Nephron progenitor cell (in vitro differentiated cells): ENCODE results near the gene KCNJ12.

ENCODE experiments used
- DNase-seq: peaks from one replicate; pipeline ENCODE4 v3.0.0; 2021
- H3K27ac Mint-ChIP-seq: 2 replicates; pipeline ENCODE4 v1.8.0; 2021; ENCODE audit warnings: mild to moderate bottlenecking, moderate library complexity, mixed read lengths
- H3K27me3 Mint-ChIP-seq: 2 replicates; pipeline ENCODE4 v1.8.0; 2021; ENCODE audit warnings: mild to moderate bottlenecking, low read depth, mixed read lengths; ENCODE audit not compliant: poor library complexity
- H3K36me3 Mint-ChIP-seq: 2 replicates; pipeline ENCODE4 v1.8.0; 2021; ENCODE audit warnings: low read depth, mixed read lengths
- H3K4me1 Mint-ChIP-seq: 2 replicates; pipeline ENCODE4 v1.8.0; 2021; ENCODE audit warnings: mixed read lengths
- H3K4me3 Mint-ChIP-seq: 2 replicates; pipeline ENCODE4 v1.8.0; 2021; ENCODE audit warnings: mild to moderate bottlenecking, moderate library complexity, mixed read lengths
- H3K9me3 Mint-ChIP-seq: 2 replicates; pipeline ENCODE4 v1.8.0; 2021; ENCODE audit warnings: mild to moderate bottlenecking, moderate library complexity, mixed read lengths
- TF ChIP-seq, protein P1 (sequence below): fragments of 200-600 bp; sonication (generic); IDR thresholded peaks from 2 replicates; pipeline ENCODE4 v1.5.0; 2021; ENCODE audit warnings: antibody characterized with exemption

KCNJ12 gene

GRCh38 chr17:21380659-21381058, 4.5 kb downstream of the KCNJ12 start:
- H3K4me3 Mint-ChIP-seq = no peak overlapping the region
- no peak overlapping the region for H3K27ac Mint-ChIP-seq
- H3K27me3 Mint-ChIP-seq = peaks cover 59% of the 10 kb centered on the region

DNA sequence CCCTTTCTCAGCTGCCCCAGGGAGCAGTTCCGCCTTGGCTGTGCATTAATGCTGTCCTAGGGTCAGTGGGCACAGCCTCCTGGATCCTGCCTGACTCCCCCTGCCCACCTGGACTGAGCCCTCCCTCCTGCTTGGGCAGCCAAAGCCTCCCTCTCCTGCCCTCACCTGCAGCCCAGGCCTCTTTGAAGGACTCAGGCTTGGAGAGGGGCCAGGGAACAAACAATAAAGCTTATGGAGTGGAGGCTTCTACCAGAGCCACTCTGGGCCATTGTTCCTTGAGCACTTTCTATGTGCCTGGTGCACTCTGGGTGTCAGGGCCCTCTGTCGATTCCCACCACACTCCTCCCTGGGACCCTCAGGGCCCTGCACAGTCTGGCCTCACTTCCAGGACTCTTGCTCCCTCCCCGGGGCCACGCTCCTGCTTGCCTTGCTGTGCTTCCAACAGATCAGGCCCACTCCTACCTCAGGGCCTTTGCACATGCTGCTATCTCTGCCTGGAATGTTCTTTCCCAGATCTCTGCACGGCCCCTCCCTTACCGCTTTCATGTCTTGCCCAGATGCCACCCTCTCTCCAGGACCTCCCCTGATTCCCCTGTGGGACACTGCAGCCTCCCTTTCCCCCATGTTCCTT, 5.0 kb downstream of the KCNJ12 start:
- H3K27ac Mint-ChIP-seq = no peak overlapping the region
- peaks cover 57% of the 10 kb centered on the region for H3K27me3 Mint-ChIP-seq
- H3K9me3 Mint-ChIP-seq = no peaks in the 10 kb centered on the region
- peaks cover 12% of the 10 kb centered on the region for H3K4me1 Mint-ChIP-seq
- H3K36me3 Mint-ChIP-seq = no peaks in the 10 kb centered on the region
- H3K4me3 Mint-ChIP-seq = no peak overlapping the region
- TF ChIP-seq, protein P1, sequence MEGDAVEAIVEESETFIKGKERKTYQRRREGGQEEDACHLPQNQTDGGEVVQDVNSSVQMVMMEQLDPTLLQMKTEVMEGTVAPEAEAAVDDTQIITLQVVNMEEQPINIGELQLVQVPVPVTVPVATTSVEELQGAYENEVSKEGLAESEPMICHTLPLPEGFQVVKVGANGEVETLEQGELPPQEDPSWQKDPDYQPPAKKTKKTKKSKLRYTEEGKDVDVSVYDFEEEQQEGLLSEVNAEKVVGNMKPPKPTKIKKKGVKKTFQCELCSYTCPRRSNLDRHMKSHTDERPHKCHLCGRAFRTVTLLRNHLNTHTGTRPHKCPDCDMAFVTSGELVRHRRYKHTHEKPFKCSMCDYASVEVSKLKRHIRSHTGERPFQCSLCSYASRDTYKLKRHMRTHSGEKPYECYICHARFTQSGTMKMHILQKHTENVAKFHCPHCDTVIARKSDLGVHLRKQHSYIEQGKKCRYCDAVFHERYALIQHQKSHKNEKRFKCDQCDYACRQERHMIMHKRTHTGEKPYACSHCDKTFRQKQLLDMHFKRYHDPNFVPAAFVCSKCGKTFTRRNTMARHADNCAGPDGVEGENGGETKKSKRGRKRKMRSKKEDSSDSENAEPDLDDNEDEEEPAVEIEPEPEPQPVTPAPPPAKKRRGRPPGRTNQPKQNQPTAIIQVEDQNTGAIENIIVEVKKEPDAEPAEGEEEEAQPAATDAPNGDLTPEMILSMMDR = no peak
- no peak for DNase-seq

More at GRCh38 chr17:21380659-21381058, 4.5 kb downstream of the KCNJ12 start:
- no peaks in the 10 kb centered on the region for H3K36me3 Mint-ChIP-seq
- no peaks in the 10 kb centered on the region for H3K9me3 Mint-ChIP-seq
- TF ChIP-seq, protein P1 = no peak
- peaks cover 15% of the 10 kb centered on the region for H3K4me1 Mint-ChIP-seq
- no peak for DNase-seq

DNA sequence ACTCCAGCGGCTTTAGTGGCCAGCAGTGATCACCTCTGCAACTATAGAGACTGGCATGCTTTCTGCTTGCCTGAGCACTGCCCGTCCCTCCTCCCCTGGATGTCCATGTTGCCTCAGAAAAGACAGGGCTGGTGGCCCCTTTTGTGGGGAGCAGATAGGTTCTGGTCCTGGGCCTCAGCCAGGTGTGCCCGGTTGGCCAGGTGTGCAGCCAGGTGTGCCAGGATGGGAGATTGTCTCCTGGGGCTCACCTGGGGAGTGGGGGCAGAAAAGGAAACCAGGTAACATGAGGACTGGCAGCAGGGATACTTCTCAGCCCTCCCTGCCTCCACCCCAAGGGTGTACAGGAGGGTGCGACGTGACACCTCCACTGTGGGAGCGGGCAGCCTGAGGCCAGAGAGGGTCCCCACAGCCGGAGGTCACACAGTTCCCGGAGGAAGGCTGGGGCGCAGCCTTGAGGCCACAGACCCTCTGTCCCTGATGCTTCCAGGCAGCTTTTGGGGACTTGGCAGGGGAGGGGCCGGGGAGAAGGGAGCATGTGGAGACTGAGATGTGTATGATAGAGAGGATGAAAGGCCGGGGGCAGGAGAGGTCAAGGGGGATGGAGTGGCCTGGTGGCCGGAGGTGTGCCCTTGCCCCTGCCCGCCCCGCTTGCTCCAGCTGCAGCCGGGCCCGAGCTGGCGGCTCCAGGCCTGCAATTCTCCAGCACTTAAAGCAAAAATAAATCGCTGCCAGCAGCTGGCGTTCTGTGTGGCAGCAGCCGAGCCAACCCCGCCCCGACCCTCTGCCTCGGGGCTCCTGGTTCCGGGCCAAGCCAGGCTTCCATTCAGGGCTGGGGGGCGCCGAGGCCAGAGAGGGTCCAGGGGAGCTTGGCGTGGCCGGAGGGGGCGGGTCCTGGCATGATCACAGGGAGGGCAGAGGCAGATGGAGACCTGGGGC, 6.7 kb downstream of the KCNJ12 start:
- TF ChIP-seq, protein P1 = no peak
- no peak overlapping the region for H3K27ac Mint-ChIP-seq
- H3K27me3 Mint-ChIP-seq = peaks cover 57% of the 10 kb centered on the region
- no peaks in the 10 kb centered on the region for H3K9me3 Mint-ChIP-seq
- no peak for DNase-seq
- no peak overlapping the region for H3K4me3 Mint-ChIP-seq
- peaks cover 12% of the 10 kb centered on the region for H3K4me1 Mint-ChIP-seq
- no peaks in the 10 kb centered on the region for H3K36me3 Mint-ChIP-seq

DNA sequence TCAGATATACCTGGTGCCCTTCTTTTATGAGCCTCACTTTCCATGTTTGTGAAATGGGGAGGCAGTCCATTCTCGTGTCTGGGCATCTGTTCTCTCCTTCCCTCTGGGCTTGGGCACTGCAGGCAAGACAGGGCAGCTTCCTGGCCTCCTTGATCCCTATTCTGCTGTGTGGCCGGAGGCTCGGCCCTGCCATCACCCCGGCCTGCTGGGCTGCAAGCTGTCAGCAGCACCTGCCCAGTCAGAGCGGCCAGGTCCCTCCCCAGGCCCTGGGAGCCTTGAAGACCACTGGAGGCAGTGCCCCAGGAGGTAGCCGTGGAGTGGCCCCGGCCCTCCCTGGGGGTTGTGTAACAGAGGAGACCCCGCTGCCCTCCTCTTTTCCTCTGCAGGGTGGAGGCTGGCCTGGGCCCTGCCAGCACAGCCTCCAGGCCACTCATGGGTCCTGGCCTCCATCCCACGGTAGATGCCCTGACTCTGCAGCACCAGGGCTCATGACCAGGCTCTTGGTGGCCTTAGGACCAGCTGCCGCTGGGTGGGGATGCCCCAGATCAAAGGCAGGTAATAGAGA, 9.2 kb downstream of the KCNJ12 start:
- TF ChIP-seq, protein P1 = no peak
- no peak for DNase-seq
- peaks cover 40% of the 10 kb centered on the region for H3K27me3 Mint-ChIP-seq
- H3K27ac Mint-ChIP-seq = no peak overlapping the region
- H3K4me1 Mint-ChIP-seq = peaks cover 19% of the 10 kb centered on the region
- H3K36me3 Mint-ChIP-seq = no peaks in the 10 kb centered on the region
- H3K9me3 Mint-ChIP-seq = no peaks in the 10 kb centered on the region
- no peak overlapping the region for H3K4me3 Mint-ChIP-seq

DNA sequence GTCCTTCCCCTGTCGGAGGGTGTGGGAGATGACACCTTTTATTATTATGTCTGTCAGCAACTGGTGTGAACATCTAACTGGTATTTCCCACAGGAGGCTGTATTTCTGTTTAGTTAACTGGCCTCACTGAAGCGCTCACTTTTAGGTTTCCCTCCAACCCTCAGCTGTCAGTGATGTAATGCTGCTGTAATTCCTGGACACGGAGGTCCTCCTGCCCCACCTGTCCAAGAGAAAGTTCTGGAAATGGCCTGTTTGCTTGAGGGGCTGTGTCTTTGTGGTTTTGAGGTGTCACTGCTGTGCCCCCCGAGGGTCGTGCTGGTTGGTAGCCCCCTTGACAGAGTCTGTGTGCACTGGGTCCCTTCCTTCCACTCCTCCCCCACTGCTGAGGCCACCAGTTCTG, 11.5 kb downstream of the KCNJ12 start:
- Mint-ChIP-seq H3K4me1 (peaks cover 34% of the 10 kb centered on the region), H3K27ac (no peak overlapping the region), H3K36me3 (no peaks in the 10 kb centered on the region), H3K4me3 (no peak overlapping the region), H3K27me3 (peaks cover 33% of the 10 kb centered on the region), H3K9me3 (no peaks in the 10 kb centered on the region)
- no peak for DNase-seq
- TF ChIP-seq, protein P1 = no peak
